Left cardiac atrium (tissue), 4 donors: Measurements from ENCODE around the gene SHC4. TPM values are rescaled to one million over a fixed set of nuclear protein-coding genes. Genes with fewer than 3 reads are reported as not detected.

Experiments used
- ATAC-seq, 2 donors: fragments of 200-7000 bp; cut with Tn5 transposase; one replicate each; pipeline ENCODE4 v1.9.1; 2020; ENCODE audit warnings: mild to moderate bottlenecking in 2 of 2, moderate library complexity in 2 of 2
- DNase-seq: peaks from one replicate; pipeline ENCODE4 v3.0.0-alpha.2; 2020
- intact Hi-C, 2 donors: fragments of 100-400 bp; cut with DNase I; formaldehyde crosslinking; loops; one replicate each; pipeline versions ENCODE4 v1.14.1 to v1.15.1; 2022 to 2023
- long read RNA-seq: library from polyadenylated mRNA; unstranded; transcript quantifications from one replicate; pipeline ENCODE4 v2.0.0, GENCODE V29; 2021
- total RNA-seq, 2 donors: library from RNA; stranded (reverse); fragmentation: NEBNext Ultra II Directional; extraction: Animal tissue kit (Norgen Biotek cat#: 25700); gene quantifications; one replicate each; pipeline ENCODE4 v1.2.1, GENCODE V29; 2021
- donor health status: DM: no; HTN: yes; CAD: no.
- donor health status: DM: no; HTN: yes; CAD: no; lungs with severe emphysema.
- donor health status: DM: yes; HTN: yes; CAD: no.
- donor health status: Dilated cardiomyopathy.

SHC4 gene, protein sequence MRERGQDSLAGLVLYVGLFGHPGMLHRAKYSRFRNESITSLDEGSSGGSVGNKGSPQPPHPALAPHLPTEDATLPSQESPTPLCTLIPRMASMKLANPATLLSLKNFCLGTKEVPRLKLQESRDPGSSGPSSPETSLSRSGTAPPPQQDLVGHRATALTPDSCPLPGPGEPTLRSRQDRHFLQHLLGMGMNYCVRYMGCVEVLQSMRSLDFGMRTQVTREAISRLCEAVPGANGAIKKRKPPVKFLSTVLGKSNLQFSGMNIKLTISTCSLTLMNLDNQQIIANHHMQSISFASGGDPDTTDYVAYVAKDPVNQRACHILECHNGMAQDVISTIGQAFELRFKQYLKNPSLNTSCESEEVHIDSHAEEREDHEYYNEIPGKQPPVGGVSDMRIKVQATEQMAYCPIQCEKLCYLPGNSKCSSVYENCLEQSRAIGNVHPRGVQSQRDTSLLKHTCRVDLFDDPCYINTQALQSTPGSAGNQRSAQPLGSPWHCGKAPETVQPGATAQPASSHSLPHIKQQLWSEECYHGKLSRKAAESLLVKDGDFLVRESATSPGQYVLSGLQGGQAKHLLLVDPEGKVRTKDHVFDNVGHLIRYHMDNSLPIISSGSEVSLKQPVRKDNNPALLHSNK
- 1 to 10 TPM; 1.8 TPM for total RNA-seq
- long read RNA-seq, partial matches to known transcripts: 0 of 3 reads
- long read RNA-seq, other reads (novel, unspliced or antisense): 3 of 3 reads

DNA sequence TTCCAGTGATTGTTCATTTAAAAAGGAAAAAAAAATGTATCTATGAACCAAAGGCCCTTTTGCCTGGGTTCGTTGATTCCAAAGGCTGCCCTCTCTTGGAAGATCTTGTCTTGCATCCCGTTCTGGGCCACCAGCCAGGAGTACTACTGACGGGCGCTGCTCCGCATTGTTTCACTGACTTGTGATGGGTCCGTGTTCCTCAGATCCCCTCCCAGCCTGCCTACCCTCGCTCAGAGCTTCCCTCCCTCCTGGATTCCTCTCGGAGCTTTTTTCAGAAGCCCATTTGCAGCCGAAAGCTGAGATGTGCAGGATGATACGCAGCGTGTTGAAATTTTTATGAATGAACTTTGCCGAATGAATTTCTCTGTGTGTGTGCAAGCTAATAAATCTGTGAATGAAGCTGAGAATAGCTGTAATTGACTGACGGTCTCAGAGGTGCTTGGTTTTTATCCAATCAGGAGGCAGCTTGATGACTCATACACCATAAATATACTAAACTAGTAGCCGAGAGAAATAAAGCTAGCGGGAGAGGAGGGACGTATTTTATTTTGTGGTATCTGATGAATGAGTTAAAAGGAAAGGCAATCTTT, at the start of gene SHC4:
Gene SHC4 (minus strand): TSS at position 396 of the 590 bp plus-strand sequence. CDS start 904 bp downstream, outside the sequence.
- intact Hi-C loops: loop anchor here (5.0 to 10.0 kb wide), 2 partner anchors 86 to 89 kb away; partner anchors contain the start of gene EID1 (in 2 of the 2)
- peak; percentile 78 to 90 for ATAC-seq
- peak; percentile 83 for DNase-seq

DNA sequence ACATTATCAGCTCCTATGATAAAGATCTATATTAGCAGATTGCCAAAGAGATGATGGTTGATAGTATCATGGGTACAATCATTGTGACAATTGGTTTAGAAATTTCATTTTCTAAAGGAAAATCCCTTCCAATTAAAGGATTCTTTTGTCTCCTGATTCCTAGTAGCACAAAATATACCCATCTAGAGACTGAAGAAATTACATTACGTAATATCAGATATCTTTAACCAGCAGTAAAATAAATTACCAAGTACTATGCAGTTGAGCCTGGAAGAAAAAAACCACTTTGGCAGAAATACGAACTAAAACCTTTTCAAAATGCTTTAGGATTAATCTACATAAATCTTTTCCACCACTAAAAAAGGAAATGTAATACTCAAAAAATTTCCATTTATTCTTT, 35.6 kb upstream of the SHC4 start:
- no peak for DNase-seq
- intact Hi-C loops: no loop called here
- ATAC-seq: no peak

DNA sequence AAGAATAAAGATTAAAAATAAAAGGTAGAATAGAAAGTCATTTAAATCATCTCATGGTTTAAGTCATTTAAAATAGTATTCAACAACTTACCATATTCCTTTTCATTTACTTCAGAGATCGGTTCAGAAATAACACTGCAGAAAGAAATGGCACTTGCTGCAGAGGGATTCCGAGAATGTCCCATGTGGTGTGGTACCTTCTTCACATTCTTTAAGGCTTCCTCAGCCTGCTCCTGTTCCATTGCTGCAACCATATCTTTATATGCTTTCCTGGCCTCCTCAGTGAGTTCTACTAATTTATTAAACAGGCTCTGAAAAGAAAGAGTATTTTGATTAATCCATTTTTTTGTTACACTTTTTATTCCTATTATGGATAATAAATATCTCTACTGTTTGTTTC, 32.6 kb upstream of the SHC4 start:
- no peak for DNase-seq
- no peak for ATAC-seq
- intact Hi-C loops: no loop called here

DNA sequence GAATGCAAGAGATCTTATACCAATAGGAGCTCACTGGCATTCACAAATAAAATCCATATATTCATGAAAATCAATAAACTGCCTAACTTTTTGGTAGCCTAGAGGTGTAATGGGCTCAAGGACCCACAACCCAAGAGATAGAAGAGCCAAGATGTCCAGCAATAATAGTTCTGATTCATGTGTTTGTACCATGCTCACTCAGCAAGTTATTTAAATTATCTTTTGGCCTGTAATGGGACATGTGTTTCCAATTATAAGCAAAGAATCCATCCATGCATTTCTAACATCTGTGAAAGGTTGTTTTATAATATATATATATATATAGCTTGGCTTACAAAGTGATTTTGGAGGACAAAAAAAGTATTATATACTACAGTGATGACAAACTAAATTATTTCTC, 29.7 kb upstream of the SHC4 start:
- intact Hi-C loops: no loop called here
- ATAC-seq: no peak
- no peak for DNase-seq

DNA sequence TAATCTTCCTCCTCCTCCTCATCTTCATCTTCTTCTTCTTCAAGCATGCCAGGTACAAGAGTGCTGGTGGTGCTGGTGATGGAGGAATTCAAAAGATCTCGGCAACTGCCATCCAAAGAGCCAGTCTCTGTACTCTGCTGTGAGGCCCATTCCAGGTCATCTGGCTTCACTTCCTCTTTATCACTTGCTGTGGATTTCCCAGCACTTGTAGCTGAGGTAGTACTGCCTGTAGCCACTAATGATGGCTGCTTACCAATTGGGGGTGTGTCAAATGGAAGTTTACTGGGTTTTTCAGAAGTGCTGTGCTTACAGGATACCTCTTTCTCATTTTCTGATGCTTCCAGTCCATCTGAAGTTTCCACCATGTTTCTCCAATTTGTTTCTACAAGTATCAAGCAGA, 28.8 kb upstream of the SHC4 start:
- ATAC-seq: peak in 1 of 2 donors; percentile 38
- intact Hi-C loops: no loop called here
- no peak for DNase-seq

DNA sequence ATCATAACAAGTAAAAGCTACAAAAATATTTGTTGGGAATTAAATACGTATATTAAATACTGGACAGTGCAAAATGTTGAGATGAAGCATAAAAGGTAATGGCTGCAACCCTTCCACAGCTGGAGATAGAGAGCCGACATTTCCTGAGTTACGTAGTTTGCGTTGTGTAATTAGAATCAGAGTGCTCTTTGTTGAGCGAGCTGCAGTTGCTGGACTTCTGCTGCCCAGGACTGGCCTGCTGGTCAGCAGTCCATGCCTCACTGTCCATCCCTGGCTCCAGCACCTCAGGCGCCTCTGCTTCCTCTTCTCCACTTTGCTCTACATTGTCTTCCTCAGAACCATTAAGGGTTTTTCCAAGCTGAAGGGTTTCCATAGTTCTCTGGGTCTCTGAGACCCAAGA, 28.4 kb upstream of the SHC4 start:
- ATAC-seq (no peak), DNase-seq (no peak)
- intact Hi-C loops: no loop called here

DNA sequence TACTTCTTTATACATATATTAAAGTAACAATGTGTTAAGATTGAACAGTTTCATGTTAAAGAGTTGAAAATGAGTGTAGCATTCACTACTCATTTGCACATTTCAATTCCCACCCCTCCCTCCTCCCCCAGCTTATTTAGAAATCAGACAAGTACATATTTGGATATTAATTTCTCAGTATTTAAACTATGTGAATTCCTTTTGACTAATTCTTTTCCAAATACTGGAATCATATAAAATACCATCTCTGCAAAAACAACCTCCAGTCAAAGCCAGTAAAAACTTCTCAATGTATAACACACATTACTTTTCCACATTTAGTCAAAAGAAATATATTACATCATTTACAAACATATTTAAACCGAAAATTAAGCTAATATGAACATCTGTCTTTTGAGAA, 25.5 kb upstream of the SHC4 start:
- ATAC-seq (no peak), DNase-seq (no peak)
- intact Hi-C loops: no loop called here

DNA sequence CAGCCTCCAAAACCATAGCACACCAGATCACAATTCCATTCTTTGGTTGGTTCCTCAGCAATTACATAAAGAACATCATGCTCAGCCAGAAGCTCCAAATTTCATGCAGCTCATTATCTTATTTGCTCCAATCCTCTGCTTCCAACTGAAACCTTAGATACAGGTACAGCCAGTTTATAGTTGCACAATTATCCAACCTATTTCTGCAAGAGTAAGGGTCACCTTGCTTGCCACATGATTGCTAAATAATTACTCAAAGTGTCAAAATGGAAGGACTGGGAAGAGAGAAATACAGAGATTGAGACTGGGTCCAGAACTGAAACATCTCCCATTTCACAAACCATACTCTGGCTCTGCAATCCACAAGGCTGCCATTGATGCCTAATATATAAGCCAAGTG, 23.4 kb upstream of the SHC4 start:
- DNase-seq: no peak
- intact Hi-C loops: no loop called here
- no peak for ATAC-seq

DNA sequence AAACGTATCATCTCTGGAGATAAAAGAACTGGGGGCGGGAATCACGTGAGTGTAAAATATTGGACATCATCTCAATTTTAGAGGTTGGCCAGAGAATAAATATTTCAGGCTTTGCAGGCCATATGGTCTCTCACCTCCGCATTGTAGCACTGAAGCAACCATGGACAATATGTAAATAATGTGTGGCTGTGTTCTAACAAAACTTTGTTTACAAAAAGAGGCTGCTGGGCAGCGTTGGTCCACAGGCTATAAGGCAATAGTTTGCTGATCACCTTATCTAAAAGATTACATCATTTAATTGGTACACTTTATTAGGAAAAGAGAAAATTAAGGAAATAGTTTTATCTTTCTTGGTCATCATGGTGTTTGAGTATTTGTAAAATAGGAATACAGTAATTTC, 22.5 kb upstream of the SHC4 start:
- ATAC-seq: no peak
- intact Hi-C loops: no loop called here
- no peak for DNase-seq

DNA sequence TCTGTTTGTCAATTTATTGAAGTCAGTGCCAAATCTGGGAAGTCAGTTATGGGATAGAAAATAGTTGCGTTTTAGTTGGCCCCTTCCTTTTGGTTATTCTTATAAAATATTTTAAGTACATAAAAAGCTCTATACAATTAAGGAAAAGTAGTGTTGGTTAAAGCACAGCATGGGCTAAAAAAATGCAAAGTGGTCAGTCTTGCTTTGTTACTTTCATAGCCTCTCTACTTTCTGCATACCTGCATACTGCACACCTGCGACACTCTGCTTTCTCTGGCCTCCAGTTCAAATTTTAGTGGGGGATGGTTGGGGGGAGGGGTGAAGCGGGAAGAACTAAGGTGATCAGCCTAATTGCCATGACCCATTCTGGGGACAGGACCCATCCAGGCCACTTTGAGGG, 21.8 kb upstream of the SHC4 start:
- ATAC-seq: no peak
- intact Hi-C loops: no loop called here
- no peak for DNase-seq

DNA sequence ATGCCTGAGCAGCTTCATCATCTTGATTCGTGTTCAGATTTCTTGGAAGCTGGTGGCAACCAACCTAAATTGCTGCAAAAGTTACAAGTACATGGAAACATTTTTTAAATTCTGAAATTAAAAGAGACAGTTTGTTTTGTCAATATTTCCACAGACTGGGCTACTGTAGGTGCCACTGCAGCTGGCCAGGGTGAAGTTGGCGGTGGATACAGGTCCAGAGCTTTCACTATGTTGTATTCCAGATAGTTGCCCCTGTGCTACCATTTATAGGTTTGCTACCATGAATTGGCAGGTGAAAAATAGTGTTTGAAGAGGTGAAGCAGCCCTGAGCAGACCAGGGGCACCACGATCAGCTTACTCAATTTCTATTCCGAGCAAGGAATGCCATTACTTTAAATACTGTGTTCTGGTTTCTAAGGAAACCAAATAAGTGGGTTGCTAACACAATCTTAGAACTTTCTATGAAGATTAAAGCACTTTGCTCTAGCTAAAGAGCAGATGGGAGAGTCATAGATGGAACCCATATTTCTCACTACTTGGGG, 21.2 kb upstream of the SHC4 start:
- DNase-seq: no peak
- peak; percentile 19 to 53 for ATAC-seq
- intact Hi-C loops: no loop called here

DNA sequence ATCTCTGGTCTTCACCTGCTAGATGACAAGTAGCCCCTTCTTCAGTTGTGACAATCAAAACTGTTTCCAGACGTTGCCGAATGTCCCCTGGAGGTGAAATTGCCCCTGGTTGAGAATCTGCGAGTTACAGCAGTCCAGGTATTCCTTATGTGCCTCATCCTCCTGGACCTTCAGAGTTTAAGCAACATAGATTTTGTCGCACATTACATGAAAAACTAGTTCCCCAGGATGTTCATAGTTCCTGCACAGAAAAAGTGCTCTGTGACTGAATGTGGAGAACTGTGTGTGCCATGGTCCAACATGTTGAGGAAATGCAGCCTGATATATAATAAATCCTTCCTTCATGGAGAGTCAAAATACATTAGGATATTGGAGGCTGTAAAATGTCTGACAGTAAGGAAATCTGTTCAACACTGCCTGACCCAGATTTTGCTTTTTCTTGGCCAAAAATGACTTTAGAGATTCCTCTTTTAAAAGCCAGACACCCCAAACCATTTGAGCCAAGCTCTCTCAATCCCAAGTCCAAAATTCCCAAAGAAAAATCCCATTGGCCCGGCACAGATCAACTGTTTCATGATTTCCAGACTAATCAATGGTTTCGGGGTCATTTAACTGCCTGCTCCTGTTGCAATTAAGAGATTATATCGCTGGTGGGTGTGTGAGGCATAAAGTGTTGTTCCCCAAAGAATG, 20.4 kb upstream of the SHC4 start:
- DNase-seq (no peak), ATAC-seq (no peak)
- intact Hi-C loops: no loop called here

DNA sequence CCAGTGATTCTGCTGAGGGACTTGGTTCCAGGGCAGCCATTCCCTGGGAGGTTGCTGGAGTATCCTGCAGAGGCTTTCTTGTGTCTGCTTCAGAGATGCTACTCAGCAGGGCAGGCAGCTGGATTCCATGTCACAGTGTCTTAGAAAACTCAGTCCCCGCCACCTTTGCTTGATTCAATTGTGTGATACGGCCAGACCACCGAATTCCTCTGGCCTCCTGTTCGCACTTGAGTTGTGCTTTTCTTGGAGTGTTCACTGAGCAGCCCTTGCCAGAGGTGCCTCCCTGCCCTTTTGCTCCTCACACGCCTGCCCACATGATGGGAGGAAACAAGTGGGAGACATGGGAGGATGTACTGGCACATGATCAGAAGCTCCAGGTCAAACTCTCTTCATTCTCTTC, 19.6 kb upstream of the SHC4 start:
- intact Hi-C loops: no loop called here
- DNase-seq (no peak), ATAC-seq (peak in 1 of 2 donors; percentile 69)

DNA sequence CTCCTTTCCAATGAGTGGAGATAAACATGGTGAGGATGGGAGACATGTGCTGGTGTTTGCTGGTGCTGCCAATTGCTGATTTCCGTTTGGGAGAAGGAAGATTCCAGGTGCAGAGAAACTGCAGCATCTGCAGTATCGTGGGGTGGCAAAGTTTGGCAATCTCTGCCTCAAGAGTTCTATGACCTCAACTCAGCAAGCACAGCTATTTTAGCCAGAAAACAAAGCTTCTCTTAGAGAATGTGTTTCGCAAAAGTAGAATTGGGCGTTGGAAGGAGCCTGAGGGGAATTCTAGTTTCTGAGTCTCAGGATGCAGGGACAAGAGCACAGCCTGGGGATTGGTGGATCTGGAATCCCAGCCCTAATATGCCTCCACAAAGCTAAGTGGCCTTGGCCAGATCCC, 18.2 kb upstream of the SHC4 start:
- DNase-seq: no peak
- ATAC-seq: no peak
- intact Hi-C loops: no loop called here

DNA sequence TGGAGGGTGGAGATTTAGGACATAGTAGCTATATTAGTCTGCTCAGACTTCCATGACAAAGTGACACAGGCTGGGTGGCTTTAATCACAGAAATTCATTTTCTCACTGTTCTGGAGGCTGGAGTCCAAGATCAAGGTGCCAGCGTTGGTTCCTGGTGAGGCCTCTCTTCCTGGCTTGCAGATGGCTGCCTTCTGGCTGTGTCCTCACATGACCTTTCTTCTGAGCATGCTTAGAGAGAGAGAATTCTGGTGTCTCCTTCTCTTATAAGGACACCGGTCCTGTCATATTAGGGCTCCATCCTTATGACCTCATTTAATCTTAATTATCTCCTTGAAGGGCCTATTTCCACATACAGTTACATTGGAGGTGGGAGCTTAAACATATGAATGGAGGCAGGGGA, 14.9 kb upstream of the SHC4 start:
- no peak for DNase-seq
- ATAC-seq: no peak
- intact Hi-C loops: no loop called here

DNA sequence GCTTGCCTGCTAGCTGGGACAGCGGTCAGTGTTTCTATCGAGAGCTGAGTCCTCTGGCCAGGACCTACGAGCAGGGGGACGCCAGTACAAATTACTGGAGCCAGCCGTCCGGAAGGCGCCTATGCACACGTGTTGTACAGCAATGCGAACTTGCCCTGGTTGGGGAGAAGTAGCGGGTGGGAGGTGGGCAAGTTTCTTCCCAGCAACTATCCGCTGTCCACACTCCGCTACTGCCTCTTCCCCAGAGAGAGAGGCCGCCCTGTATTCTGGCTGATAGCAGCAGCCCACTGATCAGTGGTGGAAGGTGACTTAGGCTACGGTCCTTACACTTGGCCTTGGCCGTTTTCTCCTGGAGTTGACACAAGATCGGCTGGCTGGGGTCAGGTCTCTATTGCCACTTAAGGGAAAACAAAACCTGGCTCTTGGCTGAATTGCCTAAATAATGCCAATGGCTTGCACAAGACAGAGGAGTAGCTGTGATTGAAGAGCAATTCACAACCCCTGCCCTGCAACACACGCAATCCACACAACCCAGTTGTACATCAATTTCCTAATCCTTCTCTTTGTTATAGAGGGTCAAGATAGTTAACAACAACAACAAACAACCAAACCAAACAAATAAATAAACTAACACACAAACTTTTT, 12.8 kb upstream of the SHC4 start:
- intact Hi-C loops: no loop called here
- DNase-seq (peak; percentile 37), ATAC-seq (peak in 1 of 2 donors; percentile 51)

DNA sequence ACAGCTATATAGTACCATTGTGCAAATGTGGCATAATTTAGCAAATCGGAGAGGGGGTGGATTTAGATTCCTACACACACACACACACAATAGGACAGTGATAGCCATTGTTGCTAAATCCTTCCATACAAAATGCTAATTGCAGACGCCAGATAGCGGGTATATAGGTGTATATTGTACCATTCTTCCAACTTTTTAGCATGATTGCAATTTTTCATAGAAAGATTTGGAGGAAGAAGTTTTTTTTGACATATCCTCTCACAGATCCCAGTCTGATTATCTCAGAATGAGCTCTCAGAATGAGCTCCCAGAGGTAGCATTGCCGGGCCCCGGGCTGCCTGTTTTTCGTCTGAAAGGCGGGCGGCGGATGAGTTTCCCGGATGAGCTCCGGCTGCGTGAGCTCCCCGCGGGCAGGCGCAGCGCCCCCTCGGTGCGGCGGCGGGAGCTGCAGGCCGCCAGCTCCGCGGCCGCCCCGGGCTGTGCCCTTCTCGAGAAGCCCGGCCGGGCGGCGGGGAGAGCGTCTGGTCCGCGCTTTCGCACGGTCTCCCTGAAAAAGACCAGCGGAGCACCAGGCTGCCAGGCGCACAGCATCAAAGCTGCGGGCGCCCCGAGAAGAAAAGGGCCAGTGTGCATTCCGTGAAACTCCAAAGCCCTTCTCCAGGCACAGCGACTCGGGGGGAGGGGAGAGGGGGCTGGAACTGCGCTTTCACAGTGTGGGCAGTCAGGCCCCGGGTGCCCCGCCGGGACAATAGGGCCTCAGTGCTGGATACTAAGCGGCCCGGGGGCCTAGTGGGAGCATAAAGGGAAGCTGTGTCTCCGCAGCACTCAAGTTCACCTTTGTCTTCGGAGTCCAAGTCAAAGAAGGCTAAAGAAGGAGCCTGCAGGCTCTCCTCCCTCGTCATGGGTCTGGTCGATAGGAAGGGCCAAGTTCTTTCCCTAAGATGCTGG, 12.0 kb upstream of the SHC4 start:
- peak; percentile 87 for DNase-seq
- ATAC-seq: peak; percentile 95 to 98
- intact Hi-C loops: no loop called here

DNA sequence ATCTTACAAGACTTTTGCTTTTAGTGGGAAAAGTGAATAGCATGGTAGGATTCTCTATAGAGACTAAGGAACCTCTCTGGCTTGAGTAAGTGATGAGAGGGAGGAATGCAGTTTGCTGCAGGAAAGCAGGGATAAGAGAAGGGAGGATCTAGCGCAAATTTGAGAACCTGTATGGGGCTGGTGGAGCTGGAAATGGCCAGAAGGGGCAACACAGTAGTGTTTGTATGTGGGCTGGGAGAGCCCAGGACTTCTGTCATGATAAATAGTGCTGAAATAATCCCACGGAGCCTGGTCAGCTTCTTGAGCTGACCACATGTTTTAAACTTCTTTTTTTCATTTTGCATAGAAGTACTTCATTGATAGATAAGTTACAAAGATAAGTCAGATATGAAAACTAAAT, 11.2 kb upstream of the SHC4 start:
- DNase-seq (no peak), ATAC-seq (peak in 1 of 2 donors; percentile 41)
- intact Hi-C loops: no loop called here
